ENCODE results near the gene PAXX.

The PAXX gene, protein sequence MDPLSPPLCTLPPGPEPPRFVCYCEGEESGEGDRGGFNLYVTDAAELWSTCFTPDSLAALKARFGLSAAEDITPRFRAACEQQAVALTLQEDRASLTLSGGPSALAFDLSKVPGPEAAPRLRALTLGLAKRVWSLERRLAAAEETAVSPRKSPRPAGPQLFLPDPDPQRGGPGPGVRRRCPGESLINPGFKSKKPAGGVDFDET

GRCh38 chr9:136991993-136992818, at the start of gene PAXX:
Gene PAXX (plus strand): TSS chr9:136992422. CDS start chr9:136992444, 22 bp downstream.
- DNase-seq = peak; percentile 87

GRCh38 chr9:136942881-136943230, 49.4 kb upstream of the PAXX start:
- no peak for DNase-seq

GRCh38 chr9:136943291-136944211, 48.7 kb upstream of the PAXX start:
- no peak for DNase-seq

GRCh38 chr9:136944212-136944518, 48.1 kb upstream of the PAXX start:
- DNase-seq = no peak

- peak; percentile 93 for DNase-seq
Measured at GRCh38 chr9:136944519-136945332, 47.5 kb upstream of the PAXX start, which contains the start of the genes C8G and FBXW5. Gene C8G (plus strand): TSS chr9:136945243. CDS start chr9:136945321, 78 bp downstream. Gene FBXW5 (minus strand): TSS chr9:136944738. CDS start chr9:136944083, 655 bp downstream.

- DNase-seq = no peak
Measured at GRCh38 chr9:136945333-136946227, 46.6 kb upstream of the PAXX start.

DNA sequence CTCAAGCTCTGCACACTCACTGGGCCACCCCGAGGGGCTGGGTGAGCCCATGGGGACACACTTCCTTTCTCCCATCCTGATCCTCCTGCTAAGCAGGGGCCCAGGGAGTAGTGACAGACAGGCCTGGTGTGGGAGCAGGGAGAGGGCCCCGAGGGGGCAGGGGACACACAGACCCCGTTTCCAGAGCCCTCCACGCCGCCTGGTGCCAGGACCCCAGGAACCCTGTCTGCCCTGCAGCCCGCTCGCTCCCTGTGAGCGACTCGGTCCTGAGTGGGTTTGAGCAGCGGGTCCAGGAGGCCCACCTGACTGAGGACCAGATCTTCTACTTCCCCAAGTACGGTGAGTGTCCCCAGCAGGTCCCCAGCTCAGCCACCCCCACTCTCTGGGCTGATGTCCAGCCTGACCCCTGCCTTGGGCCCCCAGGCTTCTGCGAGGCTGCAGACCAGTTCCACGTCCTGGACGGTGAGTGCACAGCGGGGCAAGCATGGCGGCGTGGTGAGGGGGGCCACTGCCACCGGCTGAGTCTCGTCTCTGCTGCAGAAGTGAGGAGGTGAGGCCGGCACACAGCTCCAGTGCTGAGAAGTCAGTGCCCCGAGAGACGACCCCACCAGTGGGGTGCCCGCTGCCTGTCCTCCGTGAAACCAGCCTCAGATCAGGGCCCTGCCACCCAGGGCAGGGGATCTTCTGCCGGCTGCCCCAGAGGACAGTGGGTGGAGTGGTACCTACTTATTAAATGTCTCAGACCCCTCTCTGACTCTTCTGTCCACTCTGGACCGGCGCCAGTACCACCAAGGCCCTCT, 45.8 kb upstream of the PAXX start:
- DNase-seq = no peak

DNA sequence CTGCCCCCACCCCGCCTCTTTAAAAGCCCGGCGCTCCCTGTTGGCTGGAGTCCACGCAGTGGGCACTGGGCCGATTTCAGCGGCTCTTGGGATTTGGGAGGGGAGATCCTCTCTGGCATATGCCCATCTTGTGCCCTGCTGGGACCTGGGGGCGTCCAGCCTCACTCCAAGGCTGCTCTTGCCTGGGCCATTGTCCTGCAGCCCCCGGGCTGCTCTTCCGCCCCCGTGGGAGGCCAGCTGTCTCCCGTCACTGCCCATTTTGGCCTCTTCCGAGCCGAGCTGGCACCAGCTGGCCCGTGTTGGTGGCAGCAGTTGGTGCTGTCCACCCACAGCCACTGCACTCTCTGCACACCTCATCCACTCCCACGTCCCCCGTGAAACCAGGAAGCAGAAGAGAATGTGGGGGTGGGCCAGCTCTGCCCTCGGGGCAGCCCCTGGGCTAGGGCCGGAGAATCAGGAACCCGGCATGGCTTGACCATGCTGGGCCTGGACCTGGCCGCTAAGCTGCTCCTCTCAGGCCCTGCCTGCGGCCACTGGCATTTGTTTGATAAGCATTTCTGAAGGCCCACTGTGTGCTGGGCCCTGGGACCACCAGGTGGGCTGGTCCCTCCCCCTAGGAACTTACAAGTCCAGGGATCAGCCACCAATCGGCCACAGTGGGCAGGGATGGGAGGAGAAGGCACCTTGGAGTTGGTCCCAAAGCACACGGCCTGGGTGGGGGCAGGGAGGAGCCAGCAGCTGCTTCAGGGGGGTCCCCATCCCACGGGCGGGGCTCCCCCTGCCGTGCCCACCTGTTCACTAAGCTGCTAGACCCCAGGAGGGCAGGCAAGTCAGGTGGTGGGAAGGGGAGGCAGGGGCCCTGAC, 45.0 kb upstream of the PAXX start:
- DNase-seq = no peak

GRCh38 chr9:136947955-136948510, 44.2 kb upstream of the PAXX start:
- DNase-seq = no peak

GRCh38 chr9:136949239-136949816, 42.9 kb upstream of the PAXX start:
- DNase-seq = no peak

GRCh38 chr9:136949817-136950655, 42.2 kb upstream of the PAXX start:
- peak; percentile 94 for DNase-seq

GRCh38 chr9:136950656-136951276, 41.5 kb upstream of the PAXX start:
- DNase-seq = no peak

GRCh38 chr9:136951541-136952320, 40.5 kb upstream of the PAXX start, which contains the start of gene LCN12:
Gene LCN12 (plus strand): TSS chr9:136952273. CDS start chr9:136952328, 55 bp downstream.
- DNase-seq = no peak

DNA sequence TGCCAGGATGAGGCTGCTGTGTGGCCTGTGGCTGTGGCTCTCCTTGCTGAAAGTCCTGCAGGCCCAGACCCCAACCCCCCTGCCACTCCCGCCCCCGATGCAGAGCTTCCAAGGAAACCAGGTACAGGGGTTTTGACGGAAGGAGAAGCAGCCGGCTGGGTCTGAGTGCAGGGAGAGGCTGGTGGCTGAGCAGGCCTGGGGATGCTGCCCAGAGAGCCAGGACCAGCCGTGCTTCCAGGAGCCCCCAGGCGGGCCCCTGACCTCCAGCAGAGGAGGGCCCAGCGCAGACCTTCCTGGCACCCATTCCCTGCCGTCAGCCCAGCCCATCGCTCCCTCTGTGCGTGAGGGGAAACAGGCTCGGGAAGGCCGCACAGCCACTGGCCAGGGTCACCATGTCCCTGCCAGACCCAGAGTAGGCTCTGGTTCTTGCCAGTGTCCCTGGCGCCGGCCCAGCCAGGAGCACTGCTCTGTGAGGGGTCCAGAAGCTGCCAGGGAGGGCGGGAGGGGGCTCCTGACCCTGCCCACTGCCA, 39.8 kb upstream of the PAXX start:
- no peak for DNase-seq

- no peak for DNase-seq
Measured at GRCh38 chr9:136952876-136953770, 39.1 kb upstream of the PAXX start.

Measured in activated CD4-positive, alpha-beta T cell treated with anti-CD3 and anti-CD28 coated beads for 1 hour (primary cell).